SK-N-SH (cell line): Measurements from ENCODE around the gene PRM3. TPM values are rescaled to one million over a fixed set of nuclear protein-coding genes. Genes with fewer than 3 reads are reported as not detected.
A peak's percentile ranks its signal among the peaks of the same experiment; 100 is the strongest.

Experiments used
- CTCF ChIA-PET: fragments of 300-600, 350-600 bp; formaldehyde crosslinking; extraction: SDS; loops from one replicate; lab custom pipeline; 2021; lab: Yijun Ruan, JAX
- POLR2A ChIA-PET: fragments of 350-600 bp; sonication (Branson Sonifier 250); formaldehyde crosslinking; extraction: SDS; loops from one replicate; lab custom pipeline; 2020; ENCODE audit warnings: antibody characterized with exemption, inconsistent platforms; lab: Yijun Ruan, JAX
- DNase-seq: peaks from one replicate; pipeline ENCODE4 v3.0.0; 2012
- H2AFZ ChIP-seq: fragments of 200-600 bp; sonication (generic); 2 replicates; pipeline ENCODE4 v1.8.1; 2016; ENCODE audit warnings: antibody characterized with exemption, mild to moderate bottlenecking, low read depth
- H3F3A ChIP-seq: fragments of 200-600 bp; sonication (generic); replicated peaks from 2 replicates; pipeline ENCODE3; 2016; ENCODE audit warnings: antibody characterized with exemption, mild to moderate bottlenecking; ENCODE audit not compliant: insufficient read depth
- H3K27ac ChIP-seq, 2 experiments: fragments of 200-500 bp in 1 of 2; fragments of 200-600 bp in 1 of 2; sonication (Bioruptor generic) in 1 of 2; sonication (generic), shearing (Covaris generic) in 1 of 2; 2 replicates each; pipeline versions ENCODE4 v1.5.1 to v1.6.1; 2014 to 2016; ENCODE audit warnings: low read depth in 2 of 2, inconsistent platforms in 1 of 2, low read length in 1 of 2, mild to moderate bottlenecking in 1 of 2, mixed read lengths in 1 of 2
- H3K27me3 ChIP-seq: fragments of 200-600 bp; sonication (generic), shearing (Covaris generic); 2 replicates; pipeline ENCODE4 v1.6.1; 2016; ENCODE audit warnings: mixed run types; ENCODE audit not compliant: insufficient read depth
- H3K36me3 ChIP-seq, 2 experiments: fragments of 200-500 bp in 1 of 2; fragments of 200-600 bp in 1 of 2; sonication (Bioruptor generic) in 1 of 2; sonication (generic) in 1 of 2; replicated peaks in 1 of 2; 2 replicates each; pipeline versions ENCODE3 to v1.5.1; 2014 to 2016; ENCODE audit warnings: low read length in 1 of 2, mild to moderate bottlenecking in 1 of 2; ENCODE audit not compliant: insufficient read depth in 2 of 2, control insufficient read depth in 1 of 2
- H3K4me1 ChIP-seq, 2 experiments: fragments of 200-500 bp in 1 of 2; fragments of 200-600 bp in 1 of 2; sonication (Bioruptor generic) in 1 of 2; sonication (generic), shearing (Covaris generic) in 1 of 2; 2 replicates each; pipeline versions ENCODE4 v1.5.1 to v1.6.1; 2014 to 2016; ENCODE audit warnings: low read depth in 1 of 2, low read length in 1 of 2, mixed run types in 1 of 2; ENCODE audit not compliant: insufficient read depth in 2 of 2, control insufficient read depth in 1 of 2
- H3K4me2 ChIP-seq: fragments of 200-600 bp; sonication (generic), shearing (Covaris generic); 2 replicates; pipeline ENCODE4 v1.6.1; 2017; ENCODE audit warnings: mixed run types
- H3K4me3 ChIP-seq, 2 experiments: fragments of 200-500 bp in 1 of 2; fragments of 200-600 bp in 1 of 2; sonication (Bioruptor generic) in 1 of 2; sonication (generic), shearing (Covaris generic) in 1 of 2; 2 replicates each; pipeline versions ENCODE4 v1.5.1 to v1.8.1; 2014 to 2016; ENCODE audit warnings: low read depth in 2 of 2, inconsistent platforms in 1 of 2, low read length in 1 of 2, mild to moderate bottlenecking in 1 of 2, mixed read lengths in 1 of 2, moderate library complexity in 1 of 2
- H3K79me2 ChIP-seq: fragments of 200-600 bp; sonication (generic); 2 replicates; pipeline ENCODE4 v1.8.1; 2017; ENCODE audit warnings: mild to moderate bottlenecking; ENCODE audit not compliant: insufficient read depth
- H3K9ac ChIP-seq: fragments of 200-600 bp; sonication (generic); 2 replicates; pipeline ENCODE4 v1.6.1; 2017; ENCODE audit warnings: mixed run types
- H3K9me2 ChIP-seq: fragments of 200-600 bp; sonication (generic); 2 replicates; pipeline ENCODE4 v1.6.1; 2017; ENCODE audit warnings: mixed run types
- H3K9me3 ChIP-seq: fragments of 200-600 bp; sonication (generic); 2 replicates; pipeline ENCODE4 v1.6.1; 2017; ENCODE audit warnings: mixed run types, mild to moderate bottlenecking, moderate library complexity
- H4K20me1 ChIP-seq: fragments of 200-600 bp; sonication (generic); 2 replicates; pipeline ENCODE4 v1.6.1; 2017; ENCODE audit warnings: mild to moderate bottlenecking, mixed run types; ENCODE audit not compliant: insufficient read depth
- CHD2 ChIP-seq: fragments of 150-350 bp; IDR thresholded peaks from 2 replicates; pipeline ENCODE4 v1.6.1; 2018; ENCODE audit warnings: low read length; ENCODE audit not compliant: partially characterized antibody
- CTCF ChIP-seq: fragments of 200-600 bp; sonication (generic); IDR thresholded peaks from 2 replicates; pipeline ENCODE4 v1.6.1; 2017; ENCODE audit warnings: antibody characterized with exemption, mild to moderate bottlenecking, moderate library complexity
- FOXJ3 ChIP-seq: sonication (generic); formaldehyde crosslinking; IDR thresholded peaks from 2 replicates; pipeline ENCODE4 v1.5.1; 2020; ENCODE audit warnings: mild to moderate bottlenecking, missing genetic modification reagents
- GABPA ChIP-seq: IDR thresholded peaks from 2 replicates; pipeline ENCODE4 v1.4.0; 2012; ENCODE audit warnings: low read depth, mild to moderate bottlenecking
- MAX ChIP-seq: IDR thresholded peaks from 2 replicates; pipeline ENCODE4 v1.4.0; 2012; ENCODE audit warnings: low read depth
- MEF2A ChIP-seq: IDR thresholded peaks from 2 replicates; pipeline ENCODE4 v1.4.0; 2012; ENCODE audit warnings: low read depth, borderline replicate concordance
- MXI1 ChIP-seq: IDR thresholded peaks from 2 replicates; pipeline ENCODE4 v1.6.1; 2012; ENCODE audit warnings: mild to moderate bottlenecking, low read depth, low read length, improper control_type of control experiment
- NFIC ChIP-seq: IDR thresholded peaks from 2 replicates; pipeline ENCODE4 v1.4.0; 2012; ENCODE audit warnings: borderline replicate concordance
- NRF1 ChIP-seq: IDR thresholded peaks from 2 replicates; pipeline ENCODE4 v1.6.1; 2012; ENCODE audit warnings: low read depth, mild to moderate bottlenecking, low read length
- POLR2AphosphoS5 ChIP-seq: IDR thresholded peaks from 2 replicates; pipeline ENCODE4 v1.6.1; 2012; ENCODE audit warnings: low read depth, low read length
- RAD21 ChIP-seq: IDR thresholded peaks from 2 replicates; pipeline ENCODE4 v1.6.1; 2012; ENCODE audit warnings: mild to moderate bottlenecking, low read length
- REST ChIP-seq: IDR thresholded peaks from 2 replicates; pipeline ENCODE4 v1.6.1; 2012; ENCODE audit warnings: mild to moderate bottlenecking, low read depth, low read length, moderate library complexity
- RFX5 ChIP-seq: IDR thresholded peaks from 2 replicates; pipeline ENCODE4 v1.6.1; 2012; ENCODE audit warnings: mild to moderate bottlenecking, improper control_type of control experiment, low read length
- SIN3A ChIP-seq: IDR thresholded peaks from 2 replicates; pipeline ENCODE4 v1.6.1; 2012; ENCODE audit warnings: low read depth, mild to moderate bottlenecking, low read length, moderate library complexity, borderline replicate concordance
- TCF12 ChIP-seq: IDR thresholded peaks from 2 replicates; pipeline ENCODE4 v1.4.0; 2012
- TEAD4 ChIP-seq: IDR thresholded peaks from 2 replicates; pipeline ENCODE4 v1.4.0; 2012; ENCODE audit warnings: mild to moderate bottlenecking, borderline replicate concordance; ENCODE audit not compliant: insufficient read depth
- USF1 ChIP-seq: IDR thresholded peaks from 2 replicates; pipeline ENCODE4 v1.4.0; 2012; ENCODE audit warnings: low read depth, borderline replicate concordance
- WGBS: methylation state at CpG from one replicate; pipeline ENCODE4 v1.1.6; 2017; ENCODE audit warnings: low lambda C conversion rate; 5-methylcytosine and 5-hydroxymethylcytosine counted together
- polyA plus RNA-seq, 3 experiments: library from polyadenylated mRNA; depleted of rRNA; stranded (reverse); fragments of >200 nt; gene quantifications; 2 replicates each; pipeline ENCODE4 v1.2.3, GENCODE V29; 2012

Gene PRM3
- polyA plus RNA-seq, 1 of the 3 experiments (the other 2 are of a cell fraction) = not detected

GRCh38 chr16:11256661-11257130 lies 16.7 kb downstream of the PRM3 start:
- H3K27ac ChIP-seq = peak overlapping the region; percentile 86 to 94
- no peaks in the 10 kb centered on the region for H3K27me3 ChIP-seq
- H3K9me2 ChIP-seq = no peaks in the 10 kb centered on the region
- peaks cover 19% of the 10 kb centered on the region for H3F3A ChIP-seq
- H3K9me3 ChIP-seq = no peaks in the 10 kb centered on the region
- H3K4me2 ChIP-seq = peak overlapping the region; percentile 99
- POLR2A ChIA-PET = interaction anchor here (0.7 to 1.5 kb wide), 10 partner anchors 57 to 311 kb away, joined by 3 to 9 read pairs (median 4); no protein-coding TSS in a partner anchor
- peaks cover 32% of the 10 kb centered on the region for H4K20me1 ChIP-seq
- no peak for TF ChIP-seq RFX5
- 0 out of 2 replicates have a peak, but pooled peaks have one; percentile 2 for TF ChIP-seq NFIC
- no peak for TF ChIP-seq FOXJ3 (CRISPR knock-in tag)
- TF ChIP-seq TCF12 = no peak
- TF ChIP-seq, all 33 proteins: peak for 1
- H3K79me2 ChIP-seq = peaks cover 25% of the 10 kb centered on the region
- H3K4me1 ChIP-seq = peaks cover 9 to 27% of the 10 kb centered on the region in 2 experiments; a peak in 3 of 4 replicates
- peak overlapping the region; percentile 87 for H3K9ac ChIP-seq
- H2AFZ ChIP-seq = peak overlapping the region; percentile 85
- DNase-seq = peak; percentile 78
- H3K4me3 ChIP-seq = peak overlapping the region; percentile 79 to 84
- CTCF ChIA-PET = interaction anchor here (0.6 to 14.4 kb wide), 56 partner anchors 10 to 550 kb away, joined by 3 to 318 read pairs (median 5); partner anchors contain the start of genes PRM3 and TNP2
- H3K36me3 ChIP-seq = peaks cover 3 to 4% of the 10 kb centered on the region in 2 experiments
- 0% methylated on average over 4 of the region's 32 CpGs for WGBS

- no peaks in the 10 kb centered on the region for H3K9me2 ChIP-seq
- H3K27me3 ChIP-seq = no peaks in the 10 kb centered on the region
- peak within 1 kb of the TSS; percentile 86 to 94 for H3K27ac ChIP-seq
- peaks cover 32% of the 10 kb centered on the region for H4K20me1 ChIP-seq
- DNase-seq = peak; percentile 95
- peaks cover 9 to 27% of the 10 kb centered on the region in 2 experiments; a peak in 3 of 4 replicates for H3K4me1 ChIP-seq
- peak within 1 kb of the TSS; percentile 79 to 84 for H3K4me3 ChIP-seq
- H3K4me2 ChIP-seq = peak within 1 kb of the TSS; percentile 99
- WGBS = 1% methylated on average over 41 of the region's 100 CpGs
- H3K36me3 ChIP-seq = peaks cover 3 to 4% of the 10 kb centered on the region in 2 experiments
- peak within 1 kb of the TSS; percentile 85 for H2AFZ ChIP-seq
- H3K9ac ChIP-seq = peak within 1 kb of the TSS; percentile 87
- peaks cover 22% of the 10 kb centered on the region for H3F3A ChIP-seq
- H3K79me2 ChIP-seq = peaks cover 25% of the 10 kb centered on the region
- ChIA-PET POLR2A (interaction anchor here (0.7 to 1.5 kb wide), 11 partner anchors 56 to 311 kb away, joined by 3 to 9 read pairs (median 3); no protein-coding TSS in a partner anchor), CTCF (interaction anchor here (0.6 to 14.4 kb wide), 91 partner anchors 10 to 365 kb away, joined by 3 to 318 read pairs (median 4); partner anchors contain the start of genes PRM3 and TNP2)
- H3K9me3 ChIP-seq = no peaks in the 10 kb centered on the region
- TF ChIP-seq GABPA (no peak), TEAD4 (no peak), POLR2AphosphoS5 (peak; percentile 98), USF1 (no peak), MXI1 (peak; percentile 49; the same call in 1 of the 2 replicates), CHD2 (peak; percentile 45), SIN3A (0 out of 2 replicates have a peak, but pooled peaks have one; percentile 27), MEF2A (no peak), RAD21 (peak; percentile 73), REST (no peak), NFIC (0 out of 2 replicates have a peak, but pooled peaks have one; percentile 18), MAX (peak; percentile 33; the same call in 1 of the 2 replicates), NRF1 (peak; percentile 69), CTCF (peak; percentile 73)
These were observed 17.4 kb downstream of the PRM3 start, which contains the start of gene SOCS1 for GRCh38 chr16:11255737-11256660. Gene SOCS1 (minus strand): TSS chr16:11256204. CDS start chr16:11255478, 726 bp downstream.
